ENCODE results near the gene AP2A2.
A peak's percentile ranks its signal among the peaks of the same experiment; 100 is the strongest.

The AP2A2 gene

GRCh38 chr11:901452-902061 is 24.1 kb upstream of the AP2A2 start:
- Histone ChIP-seq H3K4me2 (ENCODE audit: low read length) (no peak overlapping the region), H3K9ac (ENCODE audit: low read depth, low read length) (no peak overlapping the region), H3K9me3 (replicated peaks; ENCODE audit: low read length) (no peaks in the 10 kb centered on the region), H3K4me3 (ENCODE audit: low read length) (no peak overlapping the region), H3K36me3 (ENCODE audit: insufficient read depth, low read length) (peaks cover 53% of the 10 kb centered on the region), H3K4me1 (ENCODE audit: control insufficient read depth, insufficient read depth, low read length) (no peaks in the 10 kb centered on the region), H3K27me3 (ENCODE audit: control insufficient read depth, insufficient read depth, low read length) (no peaks in the 10 kb centered on the region)

- no peak overlapping the region for H3K9ac ChIP-seq (ENCODE audit: low read depth, low read length)
- H3K36me3 ChIP-seq (ENCODE audit: insufficient read depth, low read length): peaks cover 44% of the 10 kb centered on the region
- no peaks in the 10 kb centered on the region for H3K27me3 ChIP-seq (ENCODE audit: control insufficient read depth, insufficient read depth, low read length)
- no peaks in the 10 kb centered on the region for H3K9me3 ChIP-seq (replicated peaks; ENCODE audit: low read length)
- H3K4me2 ChIP-seq (ENCODE audit: low read length): no peak overlapping the region
- H3K4me3 ChIP-seq (ENCODE audit: low read length): no peak overlapping the region
- no peaks in the 10 kb centered on the region for H3K4me1 ChIP-seq (ENCODE audit: control insufficient read depth, insufficient read depth, low read length)
Measured at GRCh38 chr11:904380-904779, 21.3 kb upstream of the AP2A2 start.

GRCh38 chr11:905952-906351 is 19.7 kb upstream of the AP2A2 start:
- Histone ChIP-seq H3K36me3 (ENCODE audit: insufficient read depth, low read length) (peaks cover 32% of the 10 kb centered on the region), H3K9ac (ENCODE audit: low read depth, low read length) (no peak overlapping the region)

GRCh38 chr11:907668-908067 is 18.0 kb upstream of the AP2A2 start:
- Histone ChIP-seq H3K27me3 (ENCODE audit: control insufficient read depth, insufficient read depth, low read length) (no peaks in the 10 kb centered on the region), H3K36me3 (ENCODE audit: insufficient read depth, low read length) (peaks cover 16% of the 10 kb centered on the region), H3K4me1 (ENCODE audit: control insufficient read depth, insufficient read depth, low read length) (peaks cover 9% of the 10 kb centered on the region), H3K9ac (ENCODE audit: low read depth, low read length) (no peak overlapping the region), H3K4me3 (ENCODE audit: low read length) (no peak overlapping the region), H3K9me3 (replicated peaks; ENCODE audit: low read length) (no peaks in the 10 kb centered on the region), H3K4me2 (ENCODE audit: low read length) (no peak overlapping the region)

More at GRCh38 chr11:905952-906351, 19.7 kb upstream of the AP2A2 start:
- Histone ChIP-seq H3K4me3 (ENCODE audit: low read length) (no peak overlapping the region), H3K27me3 (ENCODE audit: control insufficient read depth, insufficient read depth, low read length) (no peaks in the 10 kb centered on the region), H3K9me3 (replicated peaks; ENCODE audit: low read length) (no peaks in the 10 kb centered on the region), H3K4me1 (ENCODE audit: control insufficient read depth, insufficient read depth, low read length) (peaks cover under 1% of the 10 kb centered on the region), H3K4me2 (ENCODE audit: low read length) (no peak overlapping the region)

- Histone ChIP-seq H3K9ac (ENCODE audit: low read depth, low read length) (no peak overlapping the region), H3K4me2 (ENCODE audit: low read length) (no peak overlapping the region), H3K4me1 (ENCODE audit: control insufficient read depth, insufficient read depth, low read length) (peaks cover 9% of the 10 kb centered on the region), H3K9me3 (replicated peaks; ENCODE audit: low read length) (no peaks in the 10 kb centered on the region), H3K36me3 (ENCODE audit: insufficient read depth, low read length) (peaks cover 10% of the 10 kb centered on the region), H3K4me3 (ENCODE audit: low read length) (no peak overlapping the region), H3K27me3 (ENCODE audit: control insufficient read depth, insufficient read depth, low read length) (no peaks in the 10 kb centered on the region)
Measured at GRCh38 chr11:908273-908672, 17.4 kb upstream of the AP2A2 start.

GRCh38 chr11:909406-909805 is 16.3 kb upstream of the AP2A2 start:
- peaks cover 9% of the 10 kb centered on the region for H3K4me1 ChIP-seq (ENCODE audit: control insufficient read depth, insufficient read depth, low read length)
- H3K4me3 ChIP-seq (ENCODE audit: low read length): peak overlapping the region; percentile 99
- peak overlapping the region; percentile 97 for H3K9ac ChIP-seq (ENCODE audit: low read depth, low read length)
- H3K36me3 ChIP-seq (ENCODE audit: insufficient read depth, low read length): peaks cover 4% of the 10 kb centered on the region
- H3K9me3 ChIP-seq (replicated peaks; ENCODE audit: low read length): no peaks in the 10 kb centered on the region
- no peaks in the 10 kb centered on the region for H3K27me3 ChIP-seq (ENCODE audit: control insufficient read depth, insufficient read depth, low read length)
- H3K4me2 ChIP-seq (ENCODE audit: low read length): peak overlapping the region; percentile 96

- Histone ChIP-seq H3K9me3 (replicated peaks; ENCODE audit: low read length) (no peaks in the 10 kb centered on the region), H3K27me3 (ENCODE audit: control insufficient read depth, insufficient read depth, low read length) (no peaks in the 10 kb centered on the region), H3K4me2 (ENCODE audit: low read length) (peak overlapping the region; percentile 96), H3K9ac (ENCODE audit: low read depth, low read length) (peak overlapping the region; percentile 97), H3K4me3 (ENCODE audit: low read length) (peak overlapping the region; percentile 99), H3K4me1 (ENCODE audit: control insufficient read depth, insufficient read depth, low read length) (peaks cover 9% of the 10 kb centered on the region), H3K36me3 (ENCODE audit: insufficient read depth, low read length) (no peaks in the 10 kb centered on the region)
Measured at GRCh38 chr11:910044-910588, 15.6 kb upstream of the AP2A2 start.

- Histone ChIP-seq H3K9me3 (replicated peaks; ENCODE audit: low read length) (no peaks in the 10 kb centered on the region), H3K9ac (ENCODE audit: low read depth, low read length) (peak within 1 kb of the TSS; percentile 97)
Measured at GRCh38 chr11:910589-911030, 15.1 kb upstream of the AP2A2 start, which contains the start of gene CHID1. Gene CHID1 (minus strand): TSS chr11:910810. CDS start chr11:904816, 5,994 bp downstream.

GRCh38 chr11:911031-911889 is 14.4 kb upstream of the AP2A2 start:
- H3K4me3 ChIP-seq (ENCODE audit: low read length): peak overlapping the region; percentile 99
- peaks cover 9% of the 10 kb centered on the region for H3K4me1 ChIP-seq (ENCODE audit: control insufficient read depth, insufficient read depth, low read length)
- H3K4me2 ChIP-seq (ENCODE audit: low read length): peak overlapping the region; percentile 96
- H3K27me3 ChIP-seq (ENCODE audit: control insufficient read depth, insufficient read depth, low read length): no peaks in the 10 kb centered on the region
- peak overlapping the region; percentile 97 for H3K9ac ChIP-seq (ENCODE audit: low read depth, low read length)
- no peaks in the 10 kb centered on the region for H3K36me3 ChIP-seq (ENCODE audit: insufficient read depth, low read length)
- no peaks in the 10 kb centered on the region for H3K9me3 ChIP-seq (replicated peaks; ENCODE audit: low read length)

More at GRCh38 chr11:910589-911030, 15.1 kb upstream of the AP2A2 start, which contains the start of gene CHID1:
- H3K27me3 ChIP-seq (ENCODE audit: control insufficient read depth, insufficient read depth, low read length): no peaks in the 10 kb centered on the region
- no peaks in the 10 kb centered on the region for H3K36me3 ChIP-seq (ENCODE audit: insufficient read depth, low read length)
- H3K4me1 ChIP-seq (ENCODE audit: control insufficient read depth, insufficient read depth, low read length): peaks cover 9% of the 10 kb centered on the region
- peak within 1 kb of the TSS; percentile 99 for H3K4me3 ChIP-seq (ENCODE audit: low read length)
- peak within 1 kb of the TSS; percentile 96 for H3K4me2 ChIP-seq (ENCODE audit: low read length)

GRCh38 chr11:911890-912219 is 13.8 kb upstream of the AP2A2 start:
- peak overlapping the region; percentile 96 for H3K4me2 ChIP-seq (ENCODE audit: low read length)
- H3K36me3 ChIP-seq (ENCODE audit: insufficient read depth, low read length): no peaks in the 10 kb centered on the region
- H3K27me3 ChIP-seq (ENCODE audit: control insufficient read depth, insufficient read depth, low read length): no peaks in the 10 kb centered on the region
- H3K4me3 ChIP-seq (ENCODE audit: low read length): peak overlapping the region; percentile 99
- H3K9ac ChIP-seq (ENCODE audit: low read depth, low read length): peak overlapping the region; percentile 97
- peaks cover 9% of the 10 kb centered on the region for H3K4me1 ChIP-seq (ENCODE audit: control insufficient read depth, insufficient read depth, low read length)
- H3K9me3 ChIP-seq (replicated peaks; ENCODE audit: low read length): no peaks in the 10 kb centered on the region

GRCh38 chr11:912266-912665 is 13.4 kb upstream of the AP2A2 start:
- Histone ChIP-seq H3K36me3 (ENCODE audit: insufficient read depth, low read length) (no peaks in the 10 kb centered on the region), H3K9me3 (replicated peaks; ENCODE audit: low read length) (no peaks in the 10 kb centered on the region), H3K4me3 (ENCODE audit: low read length) (no peak overlapping the region), H3K9ac (ENCODE audit: low read depth, low read length) (no peak overlapping the region), H3K4me1 (ENCODE audit: control insufficient read depth, insufficient read depth, low read length) (peaks cover 9% of the 10 kb centered on the region), H3K4me2 (ENCODE audit: low read length) (no peak overlapping the region), H3K27me3 (ENCODE audit: control insufficient read depth, insufficient read depth, low read length) (no peaks in the 10 kb centered on the region)

Measured in skeletal muscle satellite cell (primary cell).